Neuronal stem cell (in vitro differentiated cells): ENCODE results near the gene PLPPR1. TPM values are rescaled to one million over a fixed set of nuclear protein-coding genes. Genes with fewer than 3 reads are reported as not detected.

Source experiments
- DNase-seq: peaks from one replicate; pipeline ENCODE4 v3.0.0-alpha.2; 2013; ENCODE audit warnings: low spot score
- H2AFZ ChIP-seq: one replicate; pipeline ENCODE4 v1.6.1; 2013; ENCODE audit warnings: mild to moderate bottlenecking, low read length, inconsistent platforms
- H2AK5ac ChIP-seq: 2 replicates; pipeline ENCODE4 v1.6.1; 2013; ENCODE audit warnings: low read depth, mild to moderate bottlenecking, inconsistent platforms, low read length, moderate library complexity, mixed read lengths
- H2BK120ac ChIP-seq: 2 replicates; pipeline ENCODE4 v1.6.1; 2013; ENCODE audit warnings: low read depth, mild to moderate bottlenecking, inconsistent platforms, low read length, moderate library complexity, mixed read lengths
- H2BK12ac ChIP-seq: one replicate; pipeline ENCODE4 v1.6.1; 2013; ENCODE audit warnings: low read length, inconsistent platforms
- H2BK15ac ChIP-seq: 2 replicates; pipeline ENCODE4 v1.6.1; 2013; ENCODE audit warnings: mild to moderate bottlenecking, low read length, inconsistent platforms, mixed read lengths
- H2BK5ac ChIP-seq: one replicate; pipeline ENCODE4 v1.6.1; 2013; ENCODE audit warnings: inconsistent platforms, mild to moderate bottlenecking, low read length, moderate library complexity
- H3K14ac ChIP-seq: one replicate; pipeline ENCODE4 v1.6.1; 2013; ENCODE audit warnings: low read length, inconsistent platforms
- H3K18ac ChIP-seq: 2 replicates; pipeline ENCODE4 v1.6.1; 2013; ENCODE audit warnings: low read length, inconsistent platforms
- H3K23ac ChIP-seq: 2 replicates; pipeline ENCODE4 v1.6.1; 2013; ENCODE audit warnings: low read depth, mild to moderate bottlenecking, mixed read lengths, low read length, inconsistent platforms; ENCODE audit not compliant: poor library complexity
- H3K27ac ChIP-seq: replicated peaks from 3 replicates; pipeline ENCODE4 v1.5.1; 2013; ENCODE audit warnings: low read length, inconsistent platforms
- H3K27me3 ChIP-seq, 3 experiments: 2 replicates each; pipeline ENCODE4 v1.6.1; 2013; ENCODE audit warnings: low read length in 3 of 3, mild to moderate bottlenecking in 2 of 3, inconsistent platforms in 1 of 3, low read depth in 1 of 3, mixed read lengths in 1 of 3, moderate library complexity in 1 of 3; ENCODE audit not compliant: control insufficient read depth in 3 of 3, insufficient read depth in 3 of 3
- H3K36me3 ChIP-seq, 2 donors: replicated peaks in 1 of 2; 2 replicates each; pipeline ENCODE4 v1.6.1; 2013; ENCODE audit warnings: low read length in 2 of 2; ENCODE audit not compliant: control insufficient read depth in 2 of 2, insufficient read depth in 2 of 2
- H3K4ac ChIP-seq: 2 replicates; pipeline ENCODE4 v1.6.1; 2013; ENCODE audit warnings: inconsistent platforms, mild to moderate bottlenecking, low read length, moderate library complexity
- H3K4me1 ChIP-seq, 2 donors: 1 replicate in 1 of 2; 2 replicates in 1 of 2; pipeline ENCODE4 v1.6.1; 2013; ENCODE audit warnings: low read length in 2 of 2, low read depth in 1 of 2; ENCODE audit not compliant: control insufficient read depth in 2 of 2, insufficient read depth in 1 of 2
- H3K4me2 ChIP-seq: one replicate; pipeline ENCODE4 v1.6.1; 2013; ENCODE audit warnings: mild to moderate bottlenecking, low read length, inconsistent platforms; ENCODE audit not compliant: insufficient read depth, poor library complexity, severe bottlenecking
- H3K4me3 ChIP-seq, 2 donors: 2 replicates each; pipeline ENCODE4 v1.5.1; 2013; ENCODE audit warnings: low read length in 2 of 2, mild to moderate bottlenecking in 2 of 2, inconsistent platforms in 1 of 2, moderate library complexity in 1 of 2
- H3K79me1 ChIP-seq: one replicate; pipeline ENCODE4 v1.6.1; 2013; ENCODE audit warnings: low read depth, mild to moderate bottlenecking, inconsistent platforms, low read length, moderate library complexity
- H3K9ac ChIP-seq: one replicate; pipeline ENCODE4 v1.6.1; 2013; ENCODE audit warnings: mild to moderate bottlenecking, low read depth, low read length, inconsistent platforms; ENCODE audit not compliant: poor library complexity
- H3K9me3 ChIP-seq, 2 donors: replicated peaks in 1 of 2; 2 replicates each; pipeline versions ENCODE3 to v1.6.1; 2013; ENCODE audit warnings: low read length in 2 of 2, mild to moderate bottlenecking in 2 of 2, inconsistent platforms in 1 of 2, low read depth in 1 of 2, mixed read lengths in 1 of 2, moderate library complexity in 1 of 2; ENCODE audit not compliant: control insufficient read depth in 2 of 2, insufficient read depth in 1 of 2
- H4K8ac ChIP-seq: one replicate; pipeline ENCODE4 v1.6.1; 2013; ENCODE audit warnings: low read depth, mild to moderate bottlenecking, inconsistent platforms, low read length, moderate library complexity
- H4K91ac ChIP-seq: one replicate; pipeline ENCODE4 v1.6.1; 2013; ENCODE audit warnings: low read length, low read depth, mild to moderate bottlenecking, inconsistent platforms; ENCODE audit not compliant: poor library complexity
- WGBS, 2 donors: extraction: QIAGEN DNeasy Blood & Tissue Kit; methylation state at CpG; one replicate each; pipeline ENCODE4 v1.1.7; 2013; ENCODE audit warnings: missing lambda C conversion rate in 2 of 2, mixed read lengths in 1 of 2; ENCODE audit not compliant: insufficient read length in 2 of 2, insufficient replicate concordance in 1 of 2; ENCODE audit errors: extremely low coverage in 2 of 2; 5-methylcytosine and 5-hydroxymethylcytosine counted together
- small RNA-seq: library from polyadenylated mRNA; stranded (forward); fragments of <200 nt; extraction: miRNeasy Mini kit (QIAGEN cat#:217004); gene quantifications from one replicate; pipeline ENCODE3, GENCODE V24; 2013; ENCODE audit not compliant: insufficient read depth

PLPPR1 gene

DNA sequence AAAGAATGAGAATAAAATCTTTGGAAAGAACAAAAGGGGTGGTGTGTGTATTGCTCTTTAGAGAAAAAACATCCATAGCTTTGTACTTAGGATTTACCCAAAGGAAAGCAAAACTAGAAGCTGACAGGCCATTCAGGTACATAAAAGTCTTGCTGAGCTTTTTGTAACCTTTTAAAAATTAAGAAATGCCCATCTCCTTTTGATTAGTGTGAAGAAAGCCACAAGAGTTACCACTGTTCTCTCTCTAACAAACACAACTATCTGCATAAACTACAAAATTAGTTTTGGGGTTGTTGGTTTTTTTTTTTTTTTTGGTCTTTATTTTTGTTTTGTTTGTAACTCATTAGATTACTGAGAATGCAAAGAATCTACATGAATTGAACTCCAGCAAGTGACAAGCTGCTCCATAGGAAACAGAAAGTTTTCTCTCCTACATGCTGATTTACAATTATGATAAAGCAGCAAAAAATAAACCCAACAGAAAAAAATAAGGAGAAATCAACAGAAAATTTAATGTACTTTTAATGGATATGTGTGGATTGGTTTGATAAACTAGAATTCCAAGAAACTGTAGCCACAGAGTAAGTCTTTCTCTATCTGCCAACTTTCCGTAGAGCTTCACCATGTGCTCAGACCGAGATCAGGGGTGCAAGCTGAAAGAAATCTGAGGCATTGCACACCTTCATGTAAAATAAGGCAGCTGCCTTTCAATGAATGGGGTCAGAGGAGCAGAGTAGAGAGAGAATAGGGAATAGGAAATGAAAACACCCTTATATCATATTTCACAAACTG, 344.0 kb downstream of the PLPPR1 start:
- Histone ChIP-seq H3K9ac (no peak overlapping the region), H3K27ac (no peak overlapping the region), H3K27me3 (no peaks in the 10 kb centered on the region), H3K23ac (no peak overlapping the region), H2BK12ac (no peak overlapping the region), H3K4me3 (no peak overlapping the region), H2BK5ac (no peak overlapping the region), H3K4me1 (peaks cover 1 to 11% of the 10 kb centered on the region in 2 donors), H3K14ac (no peak overlapping the region), H3K4ac (no peak overlapping the region), H3K4me2 (no peak overlapping the region), H3K36me3 (no peaks in the 10 kb centered on the region), H2AFZ (no peak overlapping the region), H3K9me3 (no peaks in the 10 kb centered on the region), H2AK5ac (no peak overlapping the region), H2BK15ac (no peak overlapping the region), H3K18ac (no peak overlapping the region), H2BK120ac (no peak overlapping the region), H4K91ac (no peak overlapping the region), H4K8ac (no peak overlapping the region), H3K79me1 (no peaks in the 10 kb centered on the region)
- no peak for DNase-seq
- WGBS, 2 donors = no CpG with 5 or more reads among the region's 2 CpGs

Small RNA genes within 50 kb of the gene (small RNA-seq; reads per million reads assigned to genes)
- not detected for gene RF00322
